ENCODE data around the gene CYP27B1.

GRCh38 chr12:57802607-57803006 lies 35.7 kb upstream of the CYP27B1 start:
- no peak for TF ChIP-seq MAX (IDR thresholded peaks at IDR 0.05)
- no peak for TF ChIP-seq CTCF (IDR thresholded peaks at IDR 0.05 in 2 of 3, conservative IDR thresholded peaks at IDR 0.05 in 1 of 3; ENCODE audit: borderline replicate concordance in 1 of 3, insufficient read depth in 1 of 3, low read depth in 2 of 3, low read length in 2 of 3)
- TF ChIP-seq SRF (IDR thresholded peaks at IDR 0.05; ENCODE audit: low read depth): no peak
- TF ChIP-seq CEBPB (IDR thresholded peaks at IDR 0.05; ENCODE audit: low read depth): no peak
- no peak for TF ChIP-seq POLR2AphosphoS5 (IDR thresholded peaks at IDR 0.05; ENCODE audit: low read depth, low read length)
- no peak for TF ChIP-seq TCF7L2 (IDR thresholded peaks at IDR 0.05; ENCODE audit: borderline replicate concordance, extremely low read depth, insufficient read depth, insufficient read length)
- TF ChIP-seq YY1 (IDR thresholded peaks at IDR 0.05; ENCODE audit: extremely low read depth, insufficient replicate concordance, low read depth, low read length): no peak
- no peak for TF ChIP-seq EGR1 (IDR thresholded peaks at IDR 0.05; ENCODE audit: low read depth)

Data from HCT116 (cell line).